ENCODE data around the gene SLC9C1.

Gene SLC9C1

DNA sequence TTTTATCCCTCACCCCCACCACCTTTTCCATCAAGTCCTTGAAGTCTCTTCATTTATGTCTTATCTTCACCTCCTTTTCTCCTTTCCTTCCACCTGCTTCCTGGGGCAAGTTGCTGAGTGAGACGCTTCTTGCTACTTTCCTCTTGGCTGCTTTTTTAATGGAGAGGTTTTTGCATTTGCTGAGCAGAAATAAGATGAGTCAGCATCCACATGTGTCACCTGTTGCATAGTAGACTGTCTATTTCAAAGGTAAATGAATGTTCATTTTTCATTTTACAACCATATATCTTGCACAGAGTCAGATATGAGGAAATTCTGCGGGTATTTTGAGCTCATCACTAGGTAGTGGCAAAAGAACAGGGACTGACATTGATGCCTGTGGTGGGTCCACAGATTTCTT lies 189.2 kb downstream of the SLC9C1 start:
- DNase-seq = no peak

GRCh38 chr3:112101916-112102315 lies 192.1 kb downstream of the SLC9C1 start:
- DNase-seq = no peak

DNA sequence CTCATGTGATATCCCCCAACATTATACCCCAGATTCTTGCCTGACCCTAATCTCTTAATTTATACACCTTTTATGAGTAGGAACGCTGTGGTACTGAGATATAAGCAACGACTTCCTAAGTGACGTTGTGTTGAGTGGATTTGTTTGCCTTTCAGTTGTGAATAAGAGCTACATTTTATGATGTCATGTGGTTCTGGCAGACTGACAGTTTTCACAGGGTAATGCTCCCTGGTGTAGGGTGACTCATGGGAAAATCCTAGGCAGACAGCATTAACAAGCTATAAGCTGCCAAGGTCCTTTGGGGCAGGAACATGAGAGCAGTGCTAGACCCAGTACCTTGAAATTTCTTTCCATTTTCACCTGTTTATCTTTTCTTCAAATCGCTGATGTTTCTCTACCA lies 196.6 kb downstream of the SLC9C1 start:
- DNase-seq = no peak

DNA sequence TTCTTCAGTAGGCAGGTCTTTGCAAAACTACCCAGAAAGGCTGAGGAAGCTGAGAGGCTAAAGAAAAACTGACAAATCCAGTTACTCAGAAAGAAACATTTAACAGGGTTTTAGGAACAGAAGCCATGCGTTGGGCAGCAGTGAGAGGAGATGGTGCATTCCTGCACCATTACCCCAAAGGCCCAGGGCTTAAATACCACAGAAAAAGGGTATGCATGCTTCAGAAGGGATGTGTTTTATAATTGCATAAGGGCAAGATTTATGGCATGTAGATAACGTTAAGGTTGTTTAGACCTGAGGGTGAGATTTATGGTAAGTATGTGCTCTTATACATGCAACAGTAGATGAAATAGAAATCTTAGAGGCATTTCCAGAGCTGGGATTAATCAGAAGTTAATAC lies 197.8 kb downstream of the SLC9C1 start:
- no peak for DNase-seq

GRCh38 chr3:112095731-112096130 lies 198.3 kb downstream of the SLC9C1 start:
- DNase-seq = no peak

DNA sequence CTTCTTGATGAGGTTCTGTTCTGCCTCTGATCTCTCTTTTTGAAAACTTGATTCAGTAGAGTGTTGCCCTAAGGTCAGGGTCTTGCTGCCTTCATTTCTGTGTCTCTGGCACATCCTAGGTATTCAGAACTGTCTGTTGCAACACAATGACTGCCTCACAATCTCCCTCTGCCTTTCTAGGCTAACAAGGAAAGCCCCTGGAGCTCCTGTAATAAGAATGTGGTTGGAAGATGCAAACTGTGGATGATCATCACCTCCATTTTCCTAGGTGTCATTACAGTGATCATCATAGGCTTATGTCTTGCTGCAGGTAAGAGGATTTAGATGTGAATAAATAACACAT lies 200.9 kb downstream of the SLC9C1 start:
- no peak for DNase-seq

- DNase-seq = no peak
These were observed 201.4 kb downstream of the SLC9C1 start for GRCh38 chr3:112092496-112093179.

DNA sequence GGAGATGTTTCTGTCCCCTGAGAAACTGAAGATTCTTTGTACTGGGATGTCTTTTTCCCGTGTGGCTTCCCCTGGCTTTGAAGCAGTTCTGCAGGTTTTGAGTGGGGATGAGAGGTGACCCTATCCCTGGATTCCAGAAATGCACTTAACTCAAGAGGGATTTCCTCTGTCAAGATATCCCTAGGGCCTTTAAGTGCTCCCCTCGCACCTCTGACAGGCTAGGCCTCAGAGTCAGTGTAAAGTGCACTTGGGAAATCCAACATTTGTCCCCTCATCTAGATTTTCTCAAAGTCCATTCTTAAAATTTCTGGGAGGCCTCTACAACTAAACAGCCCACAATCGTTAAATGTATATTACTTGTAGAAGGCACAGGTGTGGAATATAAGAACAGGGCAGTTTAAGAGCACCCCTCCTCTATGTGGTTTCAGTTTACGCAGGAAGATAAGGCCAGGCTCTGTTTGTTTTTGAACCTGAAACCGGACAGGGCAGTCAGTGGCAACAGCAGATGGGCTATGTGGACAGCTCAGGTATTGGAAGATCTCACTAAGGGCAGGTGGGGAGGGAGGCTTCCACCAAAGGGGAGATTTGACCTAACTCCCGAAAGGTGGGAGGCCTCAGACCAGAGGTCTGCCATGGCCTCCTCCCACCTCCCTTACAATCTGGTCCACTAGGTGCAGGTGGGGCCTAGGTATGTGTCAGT lies 203.0 kb downstream of the SLC9C1 start:
- DNase-seq = no peak

All from C1 segment of cervical spinal cord (tissue), 14 donors.